Mesenchymal stem cell (in vitro differentiated cells and primary cell): Measurements from ENCODE around the gene SP6.
A peak's percentile ranks its signal among the peaks of the same experiment; 100 is the strongest.

Experiments used
- DNase-seq: peaks from one replicate; pipeline ENCODE4 v3.0.0-alpha.2; 2013
- H2AFZ ChIP-seq: one replicate; pipeline ENCODE4 v1.6.1; 2013; ENCODE audit warnings: low read depth, mild to moderate bottlenecking, control low read depth, inconsistent platforms, low read length, moderate library complexity
- H2AK5ac ChIP-seq: 2 replicates; pipeline ENCODE4 v1.6.1; 2013; ENCODE audit warnings: low read length, moderate library complexity, mild to moderate bottlenecking, inconsistent platforms; ENCODE audit not compliant: severe bottlenecking
- H2BK120ac ChIP-seq: one replicate; pipeline ENCODE4 v1.6.1; 2013; ENCODE audit warnings: low read depth, mild to moderate bottlenecking, inconsistent platforms, low read length, moderate library complexity
- H2BK12ac ChIP-seq, 2 experiments: one replicate each; pipeline ENCODE4 v1.6.1; 2013; ENCODE audit warnings: inconsistent platforms in 2 of 2, low read length in 2 of 2, mild to moderate bottlenecking in 2 of 2, moderate library complexity in 2 of 2, control low read depth in 1 of 2
- H2BK15ac ChIP-seq: one replicate; pipeline ENCODE4 v1.6.1; 2013; ENCODE audit warnings: mild to moderate bottlenecking, low read depth, inconsistent platforms; ENCODE audit not compliant: poor library complexity, severe bottlenecking
- H2BK5ac ChIP-seq: 2 replicates; pipeline ENCODE4 v1.6.1; 2013; ENCODE audit warnings: low read depth, mild to moderate bottlenecking, low read length, control low read depth, inconsistent platforms; ENCODE audit not compliant: poor library complexity, severe bottlenecking
- H3K14ac ChIP-seq, 2 experiments: one replicate each; pipeline ENCODE4 v1.6.1; 2013; ENCODE audit warnings: inconsistent platforms in 2 of 2, low read length in 2 of 2, control low read depth in 1 of 2, mild to moderate bottlenecking in 1 of 2, moderate library complexity in 1 of 2
- H3K18ac ChIP-seq, 2 experiments: one replicate each; pipeline ENCODE4 v1.6.1; 2013; ENCODE audit warnings: inconsistent platforms in 2 of 2, low read length in 2 of 2, control low read depth in 1 of 2, low read depth in 1 of 2, mild to moderate bottlenecking in 1 of 2
- H3K23ac ChIP-seq, 2 experiments: one replicate each; pipeline ENCODE4 v1.6.1; 2013; ENCODE audit warnings: inconsistent platforms in 2 of 2, low read length in 2 of 2, mild to moderate bottlenecking in 2 of 2, moderate library complexity in 2 of 2, control low read depth in 1 of 2
- H3K27ac ChIP-seq: 2 replicates; pipeline ENCODE4 v1.5.1; 2013; ENCODE audit warnings: mild to moderate bottlenecking, moderate library complexity, low read length, control low read depth, inconsistent platforms; ENCODE audit not compliant: poor library complexity, severe bottlenecking
- H3K27me3 ChIP-seq, 2 experiments: 2 replicates each; pipeline versions ENCODE4 v1.6.1 to v1.7.0; 2013; ENCODE audit warnings: low read length in 2 of 2, mild to moderate bottlenecking in 2 of 2, moderate library complexity in 2 of 2, control low read depth in 1 of 2, inconsistent platforms in 1 of 2; ENCODE audit not compliant: control insufficient read depth in 1 of 2, insufficient read depth in 1 of 2
- H3K36me3 ChIP-seq, 2 experiments: 2 replicates each; pipeline versions ENCODE4 v1.6.1 to v1.7.0; 2013; ENCODE audit warnings: low read length in 2 of 2, control low read depth in 1 of 2, inconsistent platforms in 1 of 2, low read depth in 1 of 2, mild to moderate bottlenecking in 1 of 2; ENCODE audit not compliant: insufficient read depth in 2 of 2, control insufficient read depth in 1 of 2
- H3K4ac ChIP-seq, 2 experiments: one replicate each; pipeline ENCODE4 v1.6.1; 2013; ENCODE audit warnings: inconsistent platforms in 2 of 2, low read length in 2 of 2, mild to moderate bottlenecking in 2 of 2, moderate library complexity in 2 of 2, control low read depth in 1 of 2, low read depth in 1 of 2
- H3K4me1 ChIP-seq: 2 replicates; pipeline ENCODE4 v1.6.1; 2013; ENCODE audit warnings: low read depth, low read length, control low read depth; ENCODE audit not compliant: control insufficient read depth, insufficient read depth
- H3K4me2 ChIP-seq: 2 replicates; pipeline ENCODE4 v1.6.1; 2013; ENCODE audit warnings: low read length, mild to moderate bottlenecking, inconsistent platforms; ENCODE audit not compliant: poor library complexity, severe bottlenecking
- H3K4me3 ChIP-seq, 2 experiments: 2 replicates each; pipeline versions ENCODE4 v1.5.1 to v1.7.0; 2013; ENCODE audit warnings: low read length in 2 of 2, mild to moderate bottlenecking in 2 of 2, control low read depth in 1 of 2, low read depth in 1 of 2; ENCODE audit not compliant: insufficient read depth in 1 of 2
- H3K79me1 ChIP-seq: replicated peaks from 2 replicates; pipeline ENCODE4 v1.6.1; 2013; ENCODE audit warnings: mild to moderate bottlenecking, control low read depth, low read length, inconsistent platforms; ENCODE audit not compliant: poor library complexity, severe bottlenecking
- H3K9ac ChIP-seq: 2 replicates; pipeline ENCODE4 v1.7.0; 2013; ENCODE audit warnings: mild to moderate bottlenecking, low read length, moderate library complexity
- H3K9me3 ChIP-seq: 2 replicates; pipeline ENCODE4 v1.7.0; 2013; ENCODE audit warnings: mild to moderate bottlenecking, low read length; ENCODE audit not compliant: control insufficient read depth
- H4K8ac ChIP-seq: one replicate; pipeline ENCODE4 v1.6.1; 2013; ENCODE audit warnings: inconsistent platforms, mild to moderate bottlenecking, low read length, moderate library complexity
- H4K91ac ChIP-seq: one replicate; pipeline ENCODE4 v1.6.1; 2013; ENCODE audit warnings: mild to moderate bottlenecking, low read length, inconsistent platforms
- WGBS: methylation state at CpG from one replicate; pipeline ENCODE4 v1.1.7; 2013; ENCODE audit warnings: mixed read lengths; 5-methylcytosine and 5-hydroxymethylcytosine counted together

The SP6 gene

DNA sequence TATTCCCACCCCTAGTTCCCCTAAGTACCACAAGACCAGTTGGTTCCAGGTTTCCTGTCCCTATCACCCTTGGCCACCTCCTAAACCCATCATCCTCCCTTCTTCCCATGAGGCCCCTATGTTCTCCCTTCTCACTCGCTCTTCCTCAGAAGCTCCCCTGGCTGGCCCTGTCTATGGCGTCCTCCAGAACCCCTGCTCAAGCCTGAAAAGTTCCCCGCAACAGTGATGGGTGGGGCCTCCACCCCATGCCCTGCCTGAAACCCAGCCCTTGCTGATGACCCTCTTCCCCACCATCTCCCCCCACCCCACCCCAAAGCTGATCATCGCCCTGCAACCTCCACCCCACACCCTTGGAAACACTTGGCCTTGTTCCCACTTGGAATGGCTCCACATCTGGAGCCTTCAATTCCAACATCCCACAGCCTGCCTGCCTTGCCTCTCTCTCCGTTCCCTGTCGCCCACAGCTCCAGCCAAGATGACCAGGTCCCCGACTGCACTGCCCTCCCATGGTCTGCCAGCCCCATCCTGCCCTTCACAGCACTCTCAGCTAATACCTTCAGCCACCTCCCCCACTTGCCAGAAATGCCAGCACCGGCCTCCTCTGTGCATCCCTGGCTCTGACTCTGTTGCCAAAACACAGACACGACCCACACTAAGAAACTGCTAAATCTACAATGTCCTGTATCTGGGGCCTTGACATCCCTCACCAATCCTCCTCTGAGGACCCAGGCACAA lies 39.9 kb downstream of the SP6 start:
- Histone ChIP-seq H3K9me3 (no peaks in the 10 kb centered on the region), H3K4ac (no peak overlapping the region), H3K9ac (no peak overlapping the region), H2AK5ac (no peak overlapping the region), H3K23ac (no peak overlapping the region), H3K36me3 (peaks cover 36 to 79% of the 10 kb centered on the region in 2 experiments), H3K14ac (no peak overlapping the region), H3K4me2 (no peak overlapping the region), H3K27me3 (peaks cover 0 to 31% of the 10 kb centered on the region in 2 experiments), H2BK120ac (no peak overlapping the region), H2AFZ (no peak overlapping the region), H3K27ac (peak overlapping the region; percentile 25), H3K79me1 (no peaks in the 10 kb centered on the region), H4K91ac (no peak overlapping the region), H2BK15ac (no peak overlapping the region), H3K4me1 (peaks cover 20% of the 10 kb centered on the region), H2BK5ac (no peak overlapping the region), H3K4me3 (no peak overlapping the region), H2BK12ac (no peak overlapping the region), H4K8ac (no peak overlapping the region), H3K18ac (no peak overlapping the region)
- DNase-seq: no peak
- 93% methylated on average over 9 of the region's 9 CpGs for WGBS

- H2BK12ac ChIP-seq: no peak overlapping the region
- H3K23ac ChIP-seq: no peak overlapping the region
- no peak overlapping the region for H2AK5ac ChIP-seq
- H3K27me3 ChIP-seq: peaks cover 0 to 38% of the 10 kb centered on the region in 2 experiments
- DNase-seq: peak; percentile 96
- H3K4ac ChIP-seq: no peak overlapping the region
- H3K4me1 ChIP-seq: peaks cover 20% of the 10 kb centered on the region
- H3K18ac ChIP-seq: no peak overlapping the region
- no peak overlapping the region for H3K14ac ChIP-seq
- WGBS: 38% methylated on average over 10 of the region's 10 CpGs
- H3K27ac ChIP-seq: peak overlapping the region; percentile 54
- no peak overlapping the region for H3K4me2 ChIP-seq
- no peak overlapping the region for H3K4me3 ChIP-seq
- H2BK120ac ChIP-seq: no peak overlapping the region
- H3K36me3 ChIP-seq: peaks cover 29 to 72% of the 10 kb centered on the region in 2 experiments
- H3K9me3 ChIP-seq: no peaks in the 10 kb centered on the region
- no peak overlapping the region for H4K91ac ChIP-seq
- no peak overlapping the region for H2BK15ac ChIP-seq
- H2AFZ ChIP-seq: no peak overlapping the region
- no peak overlapping the region for H4K8ac ChIP-seq
- H3K9ac ChIP-seq: peak overlapping the region; percentile 12
- H3K79me1 ChIP-seq: no peaks in the 10 kb centered on the region
- no peak overlapping the region for H2BK5ac ChIP-seq
Observed at GRCh38 chr17:47810200-47810821, 40.7 kb downstream of the SP6 start.

GRCh38 chr17:47808830-47809480 lies 42.0 kb downstream of the SP6 start:
- Histone ChIP-seq H3K27ac (peak overlapping the region; percentile 0), H2BK12ac (no peak overlapping the region), H3K4me3 (no peak overlapping the region), H2AK5ac (no peak overlapping the region), H3K18ac (no peak overlapping the region), H2BK120ac (no peak overlapping the region), H3K14ac (no peak overlapping the region), H3K4ac (no peak overlapping the region), H3K36me3 (peaks cover 29 to 58% of the 10 kb centered on the region in 2 experiments), H3K9ac (no peak overlapping the region), H4K8ac (no peak overlapping the region), H4K91ac (no peak overlapping the region), H2BK5ac (no peak overlapping the region), H3K4me1 (peaks cover 20% of the 10 kb centered on the region), H3K4me2 (no peak overlapping the region), H2AFZ (no peak overlapping the region), H3K23ac (no peak overlapping the region), H3K27me3 (peaks cover 7 to 48% of the 10 kb centered on the region in 2 experiments), H2BK15ac (no peak overlapping the region), H3K79me1 (no peaks in the 10 kb centered on the region), H3K9me3 (no peaks in the 10 kb centered on the region)
- no peak for DNase-seq
- 95% methylated on average over 17 of the region's 22 CpGs for WGBS
